ENCODE measurements around the gene STARD13. TPM values are rescaled to one million over a fixed set of nuclear protein-coding genes. Genes with fewer than 3 reads are reported as not detected.

Gene STARD13
- total RNA-seq, 1 experiment from 2014 or later = 4.1 TPM

- ATAC-seq (no peak), DNase-seq (ENCODE audit: low read depth, low spot score) (no peak)
- Histone ChIP-seq H3K4me1 (ENCODE audit: control insufficient read depth in 1 of 2, insufficient read depth in 2 of 2, low read length in 2 of 2) (peaks cover 8 to 25% of the 10 kb centered on the region in 2 experiments), H3K36me3 (ENCODE audit: control insufficient read depth in 1 of 2, insufficient read depth in 2 of 2, low read length in 2 of 2) (no peaks in the 10 kb centered on the region), H3K4me2 (ENCODE audit: low read length) (no peak overlapping the region), H3K9me2 (ENCODE audit: insufficient read depth) (no peaks in the 10 kb centered on the region), H3K27ac (ENCODE audit: low read depth, low read length) (no peak overlapping the region), H3K9me3 (ENCODE audit: control insufficient read depth in 1 of 2, insufficient read depth in 1 of 2, low read depth in 1 of 2, low read length in 2 of 2) (no peaks in the 10 kb centered on the region), H4K20me1 (ENCODE audit: insufficient read depth) (no peaks in the 10 kb centered on the region), H3K9ac (ENCODE audit: low read length) (no peak overlapping the region), H3K79me2 (ENCODE audit: insufficient read depth, low read length) (no peaks in the 10 kb centered on the region), H3K4me3 (replicated peaks in 1 of 2; ENCODE audit: low read depth in 1 of 2, low read length in 2 of 2) (no peak overlapping the region), H2AFZ (ENCODE audit: low read depth, low read length, poor library complexity, severe bottlenecking) (no peak overlapping the region), H3K27me3 (ENCODE audit: insufficient read depth, low read length) (no peaks in the 10 kb centered on the region)
- CTCF ChIA-PET = no interaction called here
- POLR2A ChIA-PET = no interaction called here
- BruUV-seq (replicated peaks) = no TSS peak
- TF ChIP-seq ZBTB33 (IDR thresholded peaks at IDR 0.05; ENCODE audit: extremely low read depth, insufficient replicate concordance, low read length) (no peak), POLR2A (IDR thresholded peaks at IDR 0.05; ENCODE audit: borderline replicate concordance, extremely low read depth, insufficient read depth, insufficient read length) (no peak)
- intact Hi-C loops (cut with micrococcal nuclease) = no loop called here
- RAD21 ChIA-PET (ENCODE audit: low non-redundant PET in 1 of 2, low total read pairs in 2 of 2, uncharacterized antibody in 2 of 2, unreplicated experiment in 2 of 2) = no interaction called here
Measured at GRCh38 chr13:33275916-33276315, 9.6 kb downstream of the STARD13 start.

- intact Hi-C loops (cut with micrococcal nuclease) = no loop called here
- POLR2A ChIA-PET = no interaction called here
- Histone ChIP-seq H3K79me2 (ENCODE audit: insufficient read depth, low read length) (no peaks in the 10 kb centered on the region), H3K4me2 (ENCODE audit: low read length) (no peak overlapping the region), H3K36me3 (ENCODE audit: control insufficient read depth in 1 of 2, insufficient read depth in 2 of 2, low read length in 2 of 2) (no peaks in the 10 kb centered on the region), H3K4me1 (ENCODE audit: control insufficient read depth in 1 of 2, insufficient read depth in 2 of 2, low read length in 2 of 2) (peaks cover 0 to 8% of the 10 kb centered on the region in 2 experiments; a peak in 1 of 4 replicates), H4K20me1 (ENCODE audit: insufficient read depth) (no peaks in the 10 kb centered on the region), H2AFZ (ENCODE audit: low read depth, low read length, poor library complexity, severe bottlenecking) (no peak overlapping the region), H3K9me2 (ENCODE audit: insufficient read depth) (no peaks in the 10 kb centered on the region), H3K4me3 (replicated peaks in 1 of 2; ENCODE audit: low read depth in 1 of 2, low read length in 2 of 2) (no peak overlapping the region), H3K9ac (ENCODE audit: low read length) (no peak overlapping the region), H3K27ac (ENCODE audit: low read depth, low read length) (no peak overlapping the region), H3K27me3 (ENCODE audit: insufficient read depth, low read length) (no peaks in the 10 kb centered on the region), H3K9me3 (ENCODE audit: control insufficient read depth in 1 of 2, insufficient read depth in 1 of 2, low read depth in 1 of 2, low read length in 2 of 2) (no peaks in the 10 kb centered on the region)
- ATAC-seq = no peak
- no TSS peak for BruUV-seq (replicated peaks)
- CTCF ChIA-PET = no interaction called here
- RAD21 ChIA-PET (ENCODE audit: low non-redundant PET in 1 of 2, low total read pairs in 2 of 2, uncharacterized antibody in 2 of 2, unreplicated experiment in 2 of 2) = no interaction called here
- no peak for TF ChIP-seq FOSL1 (IDR thresholded peaks at IDR 0.05; ENCODE audit: low read depth)
- no peak for TF ChIP-seq EZH2 (IDR thresholded peaks at IDR 0.05)
- TF ChIP-seq SP1 (IDR thresholded peaks at IDR 0.05; ENCODE audit: low read depth) = no peak
- no peak for TF ChIP-seq EGR1 (IDR thresholded peaks at IDR 0.05; ENCODE audit: low read depth)
- no peak for TF ChIP-seq ELF1 (IDR thresholded peaks at IDR 0.05; ENCODE audit: borderline replicate concordance, low read depth)
- TF ChIP-seq MAX (IDR thresholded peaks at IDR 0.05) = no peak
- TF ChIP-seq SIN3A (IDR thresholded peaks at IDR 0.05; ENCODE audit: low read depth) = no peak
- no peak for TF ChIP-seq CTCF (IDR thresholded peaks at IDR 0.05 in 2 of 3, conservative IDR thresholded peaks at IDR 0.05 in 1 of 3; ENCODE audit: borderline replicate concordance in 1 of 3, insufficient read depth in 1 of 3, low read depth in 2 of 3, low read length in 2 of 3)
- TF ChIP-seq REST (IDR thresholded peaks at IDR 0.05; ENCODE audit: low read depth) = no peak
- no peak for TF ChIP-seq POLR2AphosphoS5 (IDR thresholded peaks at IDR 0.05; ENCODE audit: low read depth, low read length)
- no peak for TF ChIP-seq SRF (IDR thresholded peaks at IDR 0.05; ENCODE audit: low read depth)
- no peak for TF ChIP-seq RAD21 (IDR thresholded peaks at IDR 0.05; ENCODE audit: low read depth)
- no peak for TF ChIP-seq ZNF274 (IDR thresholded peaks at IDR 0.05; ENCODE audit: low read depth, low read length)
- DNase-seq (ENCODE audit: low read depth, low spot score) = no peak
Measured at GRCh38 chr13:33274264-33274663, 11.3 kb downstream of the STARD13 start.
